D721Med (cell line): Measurements from ENCODE around the gene SLC26A8.
"Not testable (repeated sequence)": the region's sequence is repeated elsewhere in the genome, so short reads cannot be mapped to it uniquely, and the experiment has no call there.

Experiments
- DNase-seq: peaks from one replicate; pipeline ENCODE4 v3.0.0; 2011; ENCODE audit warnings: low spot score; ENCODE audit not compliant: insufficient read length
- FAIRE-seq: peaks from 2 replicates; lab custom pipeline; 2011; peaks lifted over from hg19 to GRCh38; lab: Jason Lieb, UNC
- CTCF ChIP-seq: IDR thresholded peaks from 2 replicates; pipeline ENCODE4 v1.5.1; 2012; ENCODE audit warnings: mild to moderate bottlenecking, control low read depth; ENCODE audit not compliant: insufficient read depth; ENCODE audit errors: missing control alignments

SLC26A8 gene

GRCh38 chr6:35914536-35914935 is 109.9 kb downstream of the SLC26A8 start:
- no peak for DNase-seq
- no peak for FAIRE-seq
- no peak for TF ChIP-seq CTCF

- TF ChIP-seq CTCF: no peak
- DNase-seq: no peak
- FAIRE-seq: no peak
Observed at GRCh38 chr6:35911871-35912653, 112.4 kb downstream of the SLC26A8 start.

GRCh38 chr6:35909571-35909970 is 114.9 kb downstream of the SLC26A8 start:
- not testable (repeated sequence) for FAIRE-seq, DNase-seq

- not testable (repeated sequence) for DNase-seq, FAIRE-seq
Observed at GRCh38 chr6:35908753-35909401, 115.6 kb downstream of the SLC26A8 start.

- FAIRE-seq (no peak), DNase-seq (no peak)
- TF ChIP-seq CTCF: no peak
Observed at GRCh38 chr6:35907750-35908149, 116.7 kb downstream of the SLC26A8 start.

- TF ChIP-seq CTCF: no peak
- FAIRE-seq (no peak), DNase-seq (no peak)
Observed at GRCh38 chr6:35906499-35906846, 118.0 kb downstream of the SLC26A8 start.

GRCh38 chr6:35905841-35906498 is 118.5 kb downstream of the SLC26A8 start:
- FAIRE-seq (peak; percentile 82), DNase-seq (no peak)
- TF ChIP-seq CTCF: no peak
